Bronchial epithelial cell (primary cell): ENCODE results near the gene PTPRC. TPM values are rescaled to one million over a fixed set of nuclear protein-coding genes. Genes with fewer than 3 reads are reported as not detected.
A peak's percentile ranks its signal among the peaks of the same experiment; 100 is the strongest.

ENCODE experiments used
- DNase-seq: peaks from one replicate; pipeline ENCODE4 v3.0.0-alpha.2; 2010; ENCODE audit warnings: low read depth
- FAIRE-seq: peaks from 2 replicates; lab custom pipeline; 2011; peaks lifted over from hg19 to GRCh38; lab: Jason Lieb, UNC
- H3K27me3 ChIP-seq: 2 replicates; pipeline ENCODE4 v1.5.1; 2011; ENCODE audit warnings: low read length; ENCODE audit not compliant: control insufficient read depth, insufficient read depth
- H3K36me3 ChIP-seq: 2 replicates; pipeline ENCODE4 v1.5.1; 2011; ENCODE audit warnings: low read length; ENCODE audit not compliant: control insufficient read depth, insufficient read depth
- H3K4me3 ChIP-seq: 2 replicates; pipeline ENCODE4 v1.5.1; 2011; ENCODE audit warnings: mild to moderate bottlenecking, low read depth, low read length, control low read depth
- CTCF ChIP-seq: IDR thresholded peaks from 2 replicates; pipeline ENCODE4 v1.5.1; 2011; ENCODE audit warnings: mild to moderate bottlenecking, moderate library complexity, low read length, control low read depth, inconsistent platforms; ENCODE audit not compliant: insufficient read depth, severe bottlenecking
- total RNA-seq: library from RNA; depleted of rRNA; stranded (reverse); fragments of >200 nt; gene quantifications from 2 replicates; pipeline ENCODE4 v1.2.1, GENCODE V29; 2014

Gene PTPRC
- total RNA-seq, 1 donor from 2014 or later = not detected

GRCh38 chr1:198741744-198742143 lies 102.9 kb downstream of the PTPRC start:
- DNase-seq (no peak), FAIRE-seq (no peak)
- TF ChIP-seq CTCF = no peak
- Histone ChIP-seq H3K4me3 (no peak overlapping the region), H3K27me3 (no peaks in the 10 kb centered on the region), H3K36me3 (no peaks in the 10 kb centered on the region)

- FAIRE-seq = no peak
- Histone ChIP-seq H3K36me3 (no peaks in the 10 kb centered on the region), H3K27me3 (no peaks in the 10 kb centered on the region), H3K4me3 (no peak overlapping the region)
- TF ChIP-seq CTCF = no peak
- DNase-seq = no peak
These were observed 108.3 kb downstream of the PTPRC start for GRCh38 chr1:198747127-198747526.

GRCh38 chr1:198749279-198749678 lies 110.4 kb downstream of the PTPRC start:
- Histone ChIP-seq H3K4me3 (no peak overlapping the region), H3K36me3 (no peaks in the 10 kb centered on the region), H3K27me3 (no peaks in the 10 kb centered on the region)
- FAIRE-seq (no peak), DNase-seq (peak; percentile 71)
- no peak for TF ChIP-seq CTCF

GRCh38 chr1:198750081-198750480 lies 111.2 kb downstream of the PTPRC start:
- DNase-seq (no peak), FAIRE-seq (no peak)
- Histone ChIP-seq H3K36me3 (no peaks in the 10 kb centered on the region), H3K27me3 (no peaks in the 10 kb centered on the region), H3K4me3 (no peak overlapping the region)
- TF ChIP-seq CTCF = no peak

- no peak for TF ChIP-seq CTCF
- H3K4me3 ChIP-seq = no peak overlapping the region
- H3K36me3 ChIP-seq = no peaks in the 10 kb centered on the region
- FAIRE-seq = no peak
- no peak for DNase-seq
- no peaks in the 10 kb centered on the region for H3K27me3 ChIP-seq
These were observed 112.9 kb downstream of the PTPRC start for GRCh38 chr1:198751741-198752140.

GRCh38 chr1:198754670-198755069 lies 115.8 kb downstream of the PTPRC start:
- DNase-seq (no peak), FAIRE-seq (no peak)
- no peaks in the 10 kb centered on the region for H3K27me3 ChIP-seq
- no peak for TF ChIP-seq CTCF
- no peak overlapping the region for H3K4me3 ChIP-seq
- H3K36me3 ChIP-seq = no peaks in the 10 kb centered on the region
